K562 treated with DMSO at 1 percent for 4 hours (cell line): ENCODE results near the gene FICD. TPM values are rescaled to one million over a fixed set of nuclear protein-coding genes. Genes with fewer than 3 reads are reported as not detected.

ENCODE experiments used
- total RNA-seq: library from RNA; unstranded; fragments of 300-600 nt; gene quantifications from 2 replicates; pipeline ENCODE4 v1.2.3, GENCODE V29; 2022; ENCODE audit not compliant: insufficient read depth

The FICD gene
- 3.9 and 5.3 TPM in 2 replicates for total RNA-seq

DNA sequence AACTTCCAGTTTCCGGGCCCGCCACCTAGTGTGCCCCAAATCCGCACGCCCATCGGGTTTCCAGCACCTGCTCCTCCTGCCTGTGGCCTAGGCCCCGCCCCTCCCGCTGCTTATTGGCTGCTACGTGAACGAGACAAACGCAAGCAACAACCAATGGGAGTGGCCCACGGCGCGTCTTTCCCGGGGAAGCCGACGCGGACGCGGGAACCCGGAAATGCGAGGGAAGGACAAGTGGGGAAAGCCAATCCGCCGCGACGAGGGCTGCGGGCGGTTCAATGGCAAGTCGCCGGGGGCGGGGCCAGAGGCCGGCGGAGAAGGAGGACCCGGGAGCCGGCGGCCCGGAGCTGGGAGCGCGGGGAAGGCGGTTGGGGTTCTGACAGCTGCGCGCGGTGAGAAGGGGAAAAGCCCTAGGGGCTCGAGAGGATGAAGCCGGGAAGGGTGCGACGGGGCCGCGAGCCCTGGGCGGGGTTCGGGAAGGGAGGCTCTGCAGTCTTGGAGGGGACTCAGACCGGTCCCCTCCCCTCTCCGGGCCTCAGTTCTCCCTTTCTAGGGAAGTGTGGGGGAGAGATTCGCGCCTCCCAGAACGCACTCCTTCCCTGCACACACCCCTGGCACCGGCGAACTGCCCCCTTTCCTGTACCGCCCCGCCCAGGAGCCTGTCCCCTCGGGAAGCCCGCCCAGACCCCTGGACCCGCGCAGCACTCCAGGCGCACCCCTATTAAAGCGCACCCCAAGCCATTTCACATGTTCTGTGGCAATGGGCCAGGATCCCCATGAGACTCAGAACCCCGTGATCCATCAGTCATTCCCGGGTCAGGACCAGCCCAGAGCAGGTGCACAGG is at the start of gene FICD:
Gene FICD, plus strand, starts transcription at position 305 of the 842 bp plus-strand sequence. CDS start 1,696 bp downstream, outside the sequence.

DNA sequence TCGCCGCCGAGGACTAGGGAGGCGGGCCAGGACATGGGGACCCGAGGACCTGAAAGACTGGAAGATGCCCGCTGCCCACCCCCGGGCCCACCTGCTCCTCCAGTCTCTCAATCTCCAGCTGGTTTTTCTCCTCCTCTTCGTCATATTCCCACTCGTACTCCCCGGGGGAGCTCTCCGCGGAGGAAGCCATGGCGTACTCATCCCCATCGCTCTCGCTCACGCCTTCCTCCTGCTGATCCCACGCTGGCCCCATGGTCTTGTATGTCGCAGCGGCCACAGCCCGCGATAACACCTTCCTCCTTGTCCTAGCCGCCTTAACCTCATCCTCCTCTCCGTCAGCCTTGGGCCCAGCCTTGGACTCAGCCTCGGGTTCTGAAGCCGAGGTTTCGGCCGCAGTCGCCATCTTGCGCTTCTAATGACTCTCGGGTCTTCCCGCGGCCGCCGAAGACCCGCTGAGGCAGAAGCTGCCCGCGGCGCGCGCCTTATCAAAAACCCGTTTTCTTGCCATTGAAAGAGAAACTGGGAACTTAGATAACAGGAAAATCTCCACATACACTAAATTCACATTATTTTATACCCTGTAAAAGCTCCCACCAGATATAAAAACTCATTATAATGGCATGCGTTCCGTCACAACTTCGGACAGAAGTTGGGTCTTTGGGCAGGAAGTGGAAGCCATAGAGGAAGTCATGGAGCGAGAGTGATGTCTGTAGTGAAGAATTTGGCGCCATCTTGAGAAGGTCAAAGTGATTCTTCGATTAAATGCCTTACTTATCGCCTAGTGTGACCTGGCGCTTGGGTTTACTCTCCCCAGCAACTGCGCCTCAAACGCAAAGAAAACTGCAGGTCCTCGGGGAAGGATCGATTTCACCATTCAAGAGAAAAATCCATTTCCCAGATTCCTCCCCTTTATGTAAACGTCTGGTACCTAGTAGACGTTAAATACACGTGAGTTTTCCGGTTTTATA is 46.0 kb downstream of the FICD start, which contains the start of gene SART3:
Gene SART3, minus strand, starts transcription at position 422 of the 968 bp plus-strand sequence. Its CDS starts 19 bp downstream, at position 403.

DNA sequence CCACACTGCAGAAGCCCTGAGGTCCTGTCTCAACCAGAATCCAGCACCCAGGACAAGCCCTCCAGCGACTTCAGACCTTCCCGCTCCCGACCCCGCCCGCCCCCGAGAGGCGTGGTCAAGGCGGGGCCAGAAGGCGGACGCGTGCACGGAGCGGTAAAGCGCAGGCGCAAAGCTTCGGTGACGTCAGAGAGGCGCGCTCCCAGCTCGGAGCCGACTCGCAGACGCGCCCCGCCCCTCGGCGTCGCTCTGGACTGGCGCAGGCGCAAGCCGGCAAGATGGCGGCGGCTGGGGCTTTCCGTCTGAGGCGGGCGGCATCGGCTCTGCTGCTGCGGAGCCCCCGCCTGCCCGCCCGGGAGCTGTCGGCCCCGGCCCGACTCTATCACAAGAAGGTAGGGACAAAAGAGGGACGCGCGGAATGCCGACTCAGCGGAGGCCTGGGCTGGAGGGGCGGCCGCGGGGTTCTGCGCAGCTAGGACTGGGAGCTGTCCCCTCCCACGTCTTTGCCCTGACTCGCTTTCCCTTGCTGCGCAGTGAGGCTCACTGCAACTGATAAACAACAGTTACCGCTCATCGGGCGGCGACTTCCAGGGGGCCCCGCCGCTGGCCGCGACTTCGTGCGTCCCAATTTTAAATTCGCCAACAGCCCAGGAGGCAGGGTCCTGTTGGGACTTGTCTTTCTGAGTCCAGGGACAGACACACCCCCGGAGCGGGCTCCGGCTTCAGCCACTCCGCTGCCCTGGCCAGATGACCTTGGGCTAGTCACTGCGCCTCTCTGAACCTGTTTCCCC is 47.5 kb downstream of the FICD start, which contains the start of gene ISCU:
Gene ISCU, plus strand, starts transcription at position 249 of the 788 bp plus-strand sequence. Its CDS starts 27 bp downstream, at position 276.

Other genes starting within 250 kb of the FICD start
- not detected in 2 replicates for gene CMKLR1, start 176.0 kb upstream of the FICD start, total RNA-seq
- gene SART3, start 45.9 kb downstream of the FICD start, total RNA-seq = 32.9 TPM in 2 replicates
- 74.5 and 87.9 TPM in 2 replicates for gene ISCU, start 47.3 kb downstream of the FICD start, total RNA-seq
- gene TMEM119, start 82.8 kb downstream of the FICD start, total RNA-seq = not detected in 2 replicates
- 9.0 and 21.8 TPM in 2 replicates for gene SELPLG, start 118.6 kb downstream of the FICD start, total RNA-seq
- 50.4 and 58.5 TPM in 2 replicates for gene CORO1C, start 216.2 kb downstream of the FICD start, total RNA-seq